Measurements from ENCODE around the gene BST1. TPM values are rescaled to one million over a fixed set of nuclear protein-coding genes. Genes with fewer than 3 reads are reported as not detected.

Gene BST1
- total RNA-seq, 1 experiment from 2014 or later, result 3.0 TPM

DNA sequence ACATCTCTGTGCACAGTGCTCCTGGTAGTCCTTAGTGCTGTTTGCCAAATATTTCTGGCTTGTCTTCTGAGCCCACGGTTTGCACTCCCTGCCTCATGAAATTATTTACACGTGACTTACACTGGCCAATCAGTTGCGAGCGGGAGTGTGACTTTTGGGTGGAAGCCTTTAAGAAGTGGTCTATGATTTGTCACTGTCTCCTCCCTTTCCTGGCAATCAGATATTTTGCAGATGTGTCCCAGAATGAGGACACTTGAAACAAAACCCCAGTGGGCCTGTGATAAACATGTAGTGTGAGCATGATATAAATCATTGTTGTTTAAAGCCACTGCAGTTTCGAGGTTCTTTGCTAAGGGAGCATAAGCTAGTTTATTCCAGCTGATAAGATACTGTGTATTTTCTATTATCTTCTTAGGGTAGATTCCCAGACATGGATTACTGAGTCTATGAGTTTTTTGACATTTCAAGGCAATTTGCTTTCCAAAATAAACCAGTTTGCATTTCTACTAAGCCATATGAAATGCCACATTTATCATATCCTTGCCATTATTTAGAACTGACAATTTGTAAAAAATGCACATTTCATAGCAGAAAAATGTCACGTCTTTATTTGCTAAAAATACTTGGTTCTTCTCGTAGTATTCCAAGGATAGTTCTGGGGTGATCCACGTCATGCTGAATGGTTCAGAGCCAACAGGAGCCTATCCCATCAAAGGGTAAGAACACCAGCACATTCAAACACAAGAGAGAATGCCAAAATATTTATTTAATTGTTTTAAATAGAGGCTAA is 12.0 kb downstream of the BST1 start:
- no peaks in the 10 kb centered on the region for H3K27me3 ChIP-seq (ENCODE audit: control insufficient read depth, insufficient read depth, low read length)
- BruUV-seq (replicated peaks), result no TSS peak
- ChIA-PET POLR2A (no interaction called here), CTCF (no interaction called here)
- TF ChIP-seq POLR2AphosphoS5 (IDR thresholded peaks at IDR 0.05; ENCODE audit: low read depth, low read length), result no peak
- TF ChIP-seq TCF7L2 (IDR thresholded peaks at IDR 0.05; ENCODE audit: low read depth, low read length), result no peak
- TF ChIP-seq, protein P1, sequence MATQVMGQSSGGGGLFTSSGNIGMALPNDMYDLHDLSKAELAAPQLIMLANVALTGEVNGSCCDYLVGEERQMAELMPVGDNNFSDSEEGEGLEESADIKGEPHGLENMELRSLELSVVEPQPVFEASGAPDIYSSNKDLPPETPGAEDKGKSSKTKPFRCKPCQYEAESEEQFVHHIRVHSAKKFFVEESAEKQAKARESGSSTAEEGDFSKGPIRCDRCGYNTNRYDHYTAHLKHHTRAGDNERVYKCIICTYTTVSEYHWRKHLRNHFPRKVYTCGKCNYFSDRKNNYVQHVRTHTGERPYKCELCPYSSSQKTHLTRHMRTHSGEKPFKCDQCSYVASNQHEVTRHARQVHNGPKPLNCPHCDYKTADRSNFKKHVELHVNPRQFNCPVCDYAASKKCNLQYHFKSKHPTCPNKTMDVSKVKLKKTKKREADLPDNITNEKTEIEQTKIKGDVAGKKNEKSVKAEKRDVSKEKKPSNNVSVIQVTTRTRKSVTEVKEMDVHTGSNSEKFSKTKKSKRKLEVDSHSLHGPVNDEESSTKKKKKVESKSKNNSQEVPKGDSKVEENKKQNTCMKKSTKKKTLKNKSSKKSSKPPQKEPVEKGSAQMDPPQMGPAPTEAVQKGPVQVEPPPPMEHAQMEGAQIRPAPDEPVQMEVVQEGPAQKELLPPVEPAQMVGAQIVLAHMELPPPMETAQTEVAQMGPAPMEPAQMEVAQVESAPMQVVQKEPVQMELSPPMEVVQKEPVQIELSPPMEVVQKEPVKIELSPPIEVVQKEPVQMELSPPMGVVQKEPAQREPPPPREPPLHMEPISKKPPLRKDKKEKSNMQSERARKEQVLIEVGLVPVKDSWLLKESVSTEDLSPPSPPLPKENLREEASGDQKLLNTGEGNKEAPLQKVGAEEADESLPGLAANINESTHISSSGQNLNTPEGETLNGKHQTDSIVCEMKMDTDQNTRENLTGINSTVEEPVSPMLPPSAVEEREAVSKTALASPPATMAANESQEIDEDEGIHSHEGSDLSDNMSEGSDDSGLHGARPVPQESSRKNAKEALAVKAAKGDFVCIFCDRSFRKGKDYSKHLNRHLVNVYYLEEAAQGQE (IDR thresholded peaks at IDR 0.05; ENCODE audit: insufficient read depth in 1 of 2, low read depth in 2 of 2, low read length in 1 of 2), result no peak
- TF ChIP-seq, protein P2, sequence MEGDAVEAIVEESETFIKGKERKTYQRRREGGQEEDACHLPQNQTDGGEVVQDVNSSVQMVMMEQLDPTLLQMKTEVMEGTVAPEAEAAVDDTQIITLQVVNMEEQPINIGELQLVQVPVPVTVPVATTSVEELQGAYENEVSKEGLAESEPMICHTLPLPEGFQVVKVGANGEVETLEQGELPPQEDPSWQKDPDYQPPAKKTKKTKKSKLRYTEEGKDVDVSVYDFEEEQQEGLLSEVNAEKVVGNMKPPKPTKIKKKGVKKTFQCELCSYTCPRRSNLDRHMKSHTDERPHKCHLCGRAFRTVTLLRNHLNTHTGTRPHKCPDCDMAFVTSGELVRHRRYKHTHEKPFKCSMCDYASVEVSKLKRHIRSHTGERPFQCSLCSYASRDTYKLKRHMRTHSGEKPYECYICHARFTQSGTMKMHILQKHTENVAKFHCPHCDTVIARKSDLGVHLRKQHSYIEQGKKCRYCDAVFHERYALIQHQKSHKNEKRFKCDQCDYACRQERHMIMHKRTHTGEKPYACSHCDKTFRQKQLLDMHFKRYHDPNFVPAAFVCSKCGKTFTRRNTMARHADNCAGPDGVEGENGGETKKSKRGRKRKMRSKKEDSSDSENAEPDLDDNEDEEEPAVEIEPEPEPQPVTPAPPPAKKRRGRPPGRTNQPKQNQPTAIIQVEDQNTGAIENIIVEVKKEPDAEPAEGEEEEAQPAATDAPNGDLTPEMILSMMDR (IDR thresholded peaks at IDR 0.05), result no peak
- no peak for TF ChIP-seq SIN3A (IDR thresholded peaks at IDR 0.05; ENCODE audit: borderline replicate concordance, insufficient read depth, low read depth, low read length)
- in situ Hi-C loops (cut with HindIII; ENCODE audit: low pct_unique_long_range_greater_than_20kb, low sequenced_read_pairs) (no loop called here), intact Hi-C loops (cut with micrococcal nuclease; ENCODE audit: unreplicated experiment) (no loop called here)
- H3K4me1 ChIP-seq (ENCODE audit: control insufficient read depth, insufficient read depth, low read length), result no peaks in the 10 kb centered on the region
- ATAC-seq (no peak), DNase-seq (ENCODE audit: low read depth, low spot score) (no peak)
- H3K36me3 ChIP-seq (ENCODE audit: control insufficient read depth, insufficient read depth, low read length), result no peaks in the 10 kb centered on the region
- H3K27ac ChIP-seq (ENCODE audit: low read length), result no peak overlapping the region
- no peak overlapping the region for H3K4me3 ChIP-seq (ENCODE audit: low read depth in 2 of 2, low read length in 2 of 2)
- H3K9me3 ChIP-seq (ENCODE audit: control insufficient read depth, insufficient read depth, low read depth, low read length), result no peaks in the 10 kb centered on the region

DNA sequence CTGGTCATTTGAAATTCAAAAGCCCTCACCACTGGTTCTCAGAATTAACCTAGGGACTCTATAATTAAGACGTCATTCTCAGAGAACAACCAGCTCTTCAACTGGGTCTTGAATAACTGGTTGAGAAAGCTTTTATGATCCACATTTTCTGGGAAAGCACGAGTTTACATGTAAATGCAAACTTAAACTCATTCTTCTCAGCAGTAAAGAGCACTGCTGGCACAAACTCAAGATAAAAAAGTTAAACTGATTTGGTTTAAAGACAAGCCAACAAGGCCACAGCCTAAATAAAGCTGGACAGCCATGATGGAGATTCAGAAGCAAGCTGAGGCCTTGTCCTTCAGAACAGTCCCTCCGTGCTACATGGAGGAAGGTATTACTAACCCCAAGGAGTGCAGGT is 13.2 kb downstream of the BST1 start:
- TF ChIP-seq, protein P1 (IDR thresholded peaks at IDR 0.05; ENCODE audit: insufficient read depth in 1 of 2, low read depth in 2 of 2, low read length in 1 of 2), result no peak
- TF ChIP-seq POLR2AphosphoS5 (IDR thresholded peaks at IDR 0.05; ENCODE audit: low read depth, low read length) (no peak), TCF7L2 (IDR thresholded peaks at IDR 0.05; ENCODE audit: low read depth, low read length) (no peak), SIN3A (IDR thresholded peaks at IDR 0.05; ENCODE audit: borderline replicate concordance, insufficient read depth, low read depth, low read length) (no peak)
- TF ChIP-seq, protein P2 (IDR thresholded peaks at IDR 0.05), result no peak
- BruUV-seq (replicated peaks), result no TSS peak
- H3K27me3 ChIP-seq (ENCODE audit: control insufficient read depth, insufficient read depth, low read length), result no peaks in the 10 kb centered on the region
- in situ Hi-C loops (cut with HindIII; ENCODE audit: low pct_unique_long_range_greater_than_20kb, low sequenced_read_pairs) (no loop called here), intact Hi-C loops (cut with micrococcal nuclease; ENCODE audit: unreplicated experiment) (no loop called here)
- H3K4me1 ChIP-seq (ENCODE audit: control insufficient read depth, insufficient read depth, low read length), result no peaks in the 10 kb centered on the region
- no peaks in the 10 kb centered on the region for H3K36me3 ChIP-seq (ENCODE audit: control insufficient read depth, insufficient read depth, low read length)
- CTCF ChIA-PET, result no interaction called here
- H3K27ac ChIP-seq (ENCODE audit: low read length), result no peak overlapping the region
- H3K9me3 ChIP-seq (ENCODE audit: control insufficient read depth, insufficient read depth, low read depth, low read length), result no peaks in the 10 kb centered on the region
- POLR2A ChIA-PET, result interaction anchor here (0.6 kb wide), 1 partner anchor 40 kb away, joined by 3 read pairs; no protein-coding TSS in a partner anchor
- ATAC-seq, result no peak
- H3K4me3 ChIP-seq (ENCODE audit: low read depth in 2 of 2, low read length in 2 of 2), result no peak overlapping the region
- DNase-seq (ENCODE audit: low read depth, low spot score), result no peak
